H1 (cell line): ENCODE measurements around the gene CENPC. TPM values are rescaled to one million over a fixed set of nuclear protein-coding genes. Genes with fewer than 3 reads are reported as not detected.

ENCODE experiments used
- ASH2L ChIP-seq: fragments of 200-600, 300-600 bp; sonication (generic); IDR thresholded peaks from one replicate; pipeline ENCODE4 v1.7.1; 2017; ENCODE audit warnings: low read length
- ATF3 ChIP-seq: IDR thresholded peaks from 2 replicates; pipeline ENCODE4 v1.6.1; 2011; ENCODE audit warnings: low read depth, mild to moderate bottlenecking, low read length; ENCODE audit not compliant: insufficient read depth
- CHD7 ChIP-seq: fragments of 300-600 bp; sonication (generic); IDR thresholded peaks from 2 replicates; pipeline ENCODE4 v1.7.1; 2012; ENCODE audit warnings: low read length, moderate library complexity, mild to moderate bottlenecking, inconsistent platforms; ENCODE audit not compliant: insufficient replicate concordance
- HDAC2 ChIP-seq, 2 experiments: fragments of 300-600 bp in 1 of 2; sonication (generic) in 1 of 2; IDR thresholded peaks; 2 replicates each; pipeline ENCODE4 v1.6.1; 2011 to 2012; ENCODE audit warnings: low read depth in 2 of 2, low read length in 2 of 2, mild to moderate bottlenecking in 2 of 2, moderate library complexity in 2 of 2, borderline replicate concordance in 1 of 2, inconsistent platforms in 1 of 2
- HDAC6 ChIP-seq: IDR thresholded peaks from one replicate; pipeline ENCODE4 v1.7.1; 2012; ENCODE audit warnings: low read depth, mild to moderate bottlenecking, inconsistent platforms, low read length, moderate library complexity
- MAFK ChIP-seq: IDR thresholded peaks from 2 replicates; pipeline ENCODE4 v1.6.1; 2012; ENCODE audit warnings: low read depth, mild to moderate bottlenecking, improper control_type of control experiment, low read length
- POLR2A ChIP-seq, 2 experiments: IDR thresholded peaks; 1 replicate in 1 of 2; 2 replicates in 1 of 2; pipeline ENCODE4 v1.6.1; 2011; ENCODE audit warnings: low read depth in 2 of 2, low read length in 2 of 2, mild to moderate bottlenecking in 2 of 2; ENCODE audit errors: control extremely low read depth in 1 of 2
- SIN3A ChIP-seq, 2 experiments: IDR thresholded peaks in 1 of 2; conservative IDR thresholded peaks in 1 of 2; 2 replicates each; pipeline ENCODE4 v1.6.1; 2011 to 2012; ENCODE audit warnings: low read length in 2 of 2, improper control_type of control experiment in 1 of 2, low read depth in 1 of 2, mild to moderate bottlenecking in 1 of 2
- SIRT6 ChIP-seq: IDR thresholded peaks from one replicate; pipeline ENCODE4 v1.7.1; 2012; ENCODE audit warnings: low read length, inconsistent platforms
- ZNF274 ChIP-seq: IDR thresholded peaks from 2 replicates; pipeline ENCODE4 v1.7.0; 2012; ENCODE audit warnings: low read length, borderline replicate concordance; ENCODE audit errors: extremely low read depth
- polyA plus RNA-seq, 7 experiments: library from polyadenylated mRNA; depleted of rRNA in 3 of 7; stranded (reverse) in 5 of 7; unstranded in 2 of 7; fragments of >200 nt in 5 of 7; fragments of 200-250 nt in 2 of 7; gene quantifications; 1 replicate in 5 of 7; 2 replicates in 1 of 7; 4 replicates in 1 of 7; pipeline versions ENCODE4 v1.2.1 to v1.2.3, GENCODE V29; 2011 to 2013; ENCODE audit warnings: missing spikeins in 2 of 7, mixed read lengths in 2 of 7
- total RNA-seq: library from RNA; stranded (reverse); fragmentation: NEBNext Ultra II Directional; extraction: Animal tissue kit (Norgen Biotek cat#: 25700); gene quantifications from 2 replicates; pipeline ENCODE4 v1.2.1, GENCODE V29; 2021

Gene CENPC
- total and polyA plus RNA-seq, 2 of the 8 experiments (the other 6 are each of a cell fraction or from before 2014, with no cell fraction given) = 2.8 to 15.7 TPM

- TF ChIP-seq CHD7 (no peak), SIN3A (conservative IDR thresholded peaks at IDR 0.05 in 1 of 2, IDR thresholded peaks at IDR 0.05 in 1 of 2; ENCODE audit: low read depth in 1 of 2, low read length in 2 of 2) (no peak), HDAC6 (no peak), ATF3 (no peak), HDAC2 (IDR thresholded peaks at IDR 0.05; ENCODE audit: borderline replicate concordance in 1 of 2, low read depth in 2 of 2, low read length in 2 of 2) (no peak), POLR2A (IDR thresholded peaks at IDR 0.05; ENCODE audit: control extremely low read depth in 1 of 2, low read depth in 2 of 2, low read length in 2 of 2) (no peak), ZNF274 (no peak), ASH2L (no peak), MAFK (no peak), SIRT6 (no peak)
These were observed 677 bp upstream of the CENPC start (continued) for GRCh38 chr4:67546004-67546356.
